ENCODE results near the gene KCNJ5.

Gene KCNJ5

DNA sequence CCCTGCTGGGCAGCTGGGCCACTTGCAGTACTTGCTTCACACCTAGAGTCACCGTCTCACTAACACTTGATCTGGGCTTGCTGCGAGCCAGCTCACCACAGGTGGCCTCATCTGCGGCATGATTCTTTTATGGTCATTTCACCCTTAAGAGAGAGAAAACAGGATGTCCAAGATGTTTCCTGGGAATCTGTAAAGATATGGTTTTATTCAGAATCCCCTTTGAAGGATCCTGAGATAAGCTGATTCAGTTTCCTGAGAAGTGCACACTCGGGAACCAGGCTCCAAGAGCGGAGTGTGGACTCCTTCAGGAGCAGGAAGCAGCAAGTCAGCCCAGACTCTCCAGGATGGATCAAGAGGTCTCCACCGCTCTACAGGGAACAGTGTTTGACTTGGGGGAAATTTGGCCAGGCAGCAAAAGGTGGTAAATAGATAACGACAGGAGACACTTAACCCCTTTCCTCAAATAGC is 73.3 kb downstream of the KCNJ5 start:
- no peak for DNase-seq

DNA sequence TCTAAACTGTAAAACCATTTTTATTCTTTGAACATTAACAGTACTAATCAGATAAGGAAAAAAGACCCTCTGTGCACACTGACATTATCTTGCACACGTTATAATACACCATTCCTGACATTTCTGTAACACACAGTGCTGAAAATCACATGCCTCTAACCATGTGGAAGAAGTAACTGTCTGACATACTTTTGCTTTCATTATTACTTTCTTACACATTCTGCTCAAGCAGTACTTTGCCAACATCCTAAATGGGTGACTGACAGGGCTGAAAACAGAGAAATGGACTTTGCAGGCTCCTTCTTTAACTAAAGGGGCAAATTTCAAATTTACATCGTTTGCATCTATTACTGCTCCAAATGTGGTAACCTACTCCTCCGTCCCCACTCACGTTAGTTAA is 74.3 kb downstream of the KCNJ5 start:
- DNase-seq: peak; percentile 78

DNA sequence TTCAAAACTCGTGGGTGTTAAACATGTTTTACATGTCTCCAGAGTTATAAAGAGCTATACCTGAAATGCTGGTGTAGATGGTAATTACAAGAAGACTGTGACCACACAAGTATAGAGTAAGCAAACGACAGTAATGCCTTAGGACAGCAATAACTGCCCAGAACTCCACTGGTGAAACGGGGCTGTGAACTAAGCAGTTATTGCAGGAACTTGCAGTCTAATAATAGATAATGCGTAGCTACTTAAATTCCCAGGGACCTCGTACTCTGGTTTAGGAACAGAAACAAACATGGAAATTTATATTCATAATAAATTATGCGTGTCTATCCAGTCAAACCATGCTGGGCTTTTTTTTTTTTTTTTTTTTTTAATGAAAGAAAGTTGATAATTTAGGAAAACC is 76.4 kb downstream of the KCNJ5 start:
- no peak for DNase-seq

DNA sequence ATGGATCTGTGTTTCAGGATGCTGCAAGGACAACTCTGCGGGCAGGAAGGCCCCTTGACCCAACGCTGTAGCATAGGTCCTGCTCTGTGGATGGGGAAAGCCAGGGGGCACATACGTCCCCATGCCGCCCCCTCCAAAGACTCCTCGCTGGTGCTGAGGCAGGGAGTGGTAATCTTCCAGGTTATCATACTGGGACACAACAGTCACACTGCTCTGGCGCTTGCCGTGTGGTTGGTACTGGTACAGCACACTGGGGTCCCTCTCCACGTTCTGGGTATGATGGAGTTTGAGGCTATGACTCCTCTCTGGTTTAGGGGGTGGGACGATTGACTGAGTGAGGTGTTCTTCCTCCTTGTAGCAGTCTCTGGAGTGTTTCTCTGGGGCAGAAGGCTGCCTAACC is 77.8 kb downstream of the KCNJ5 start:
- no peak for DNase-seq
